Osteoblast (primary cell): ENCODE data around the gene NPLOC4. TPM values are rescaled to one million over a fixed set of nuclear protein-coding genes. Genes with fewer than 3 reads are reported as not detected.

Source experiments
- DNase-seq: peaks from one replicate; pipeline ENCODE4 v3.0.0; 2011; ENCODE audit warnings: low spot score, mixed read lengths; ENCODE audit not compliant: insufficient read length; ENCODE audit errors: missing footprints
- H2AFZ ChIP-seq: 2 replicates; pipeline ENCODE4 v1.6.0; 2011; ENCODE audit warnings: mild to moderate bottlenecking, low read length
- H3K27ac ChIP-seq: 2 replicates; pipeline ENCODE4 v1.5.1; 2011; ENCODE audit warnings: mild to moderate bottlenecking, low read depth, low read length, moderate library complexity
- H3K27me3 ChIP-seq: 2 replicates; pipeline ENCODE4 v1.6.0; 2012; ENCODE audit warnings: mild to moderate bottlenecking, control low read depth, inconsistent platforms, low read length, moderate library complexity; ENCODE audit not compliant: insufficient read depth
- H3K36me3 ChIP-seq: 2 replicates; pipeline ENCODE4 v1.5.1; 2011; ENCODE audit warnings: mild to moderate bottlenecking, low read length, control low read depth, moderate library complexity; ENCODE audit not compliant: insufficient read depth
- H3K4me1 ChIP-seq: 2 replicates; pipeline ENCODE4 v1.5.1; 2011; ENCODE audit warnings: mild to moderate bottlenecking, low read length, control low read depth, moderate library complexity; ENCODE audit not compliant: insufficient read depth
- H3K4me2 ChIP-seq: 2 replicates; pipeline ENCODE4 v1.6.0; 2011; ENCODE audit warnings: mild to moderate bottlenecking, low read length; ENCODE audit not compliant: insufficient read depth
- H3K4me3 ChIP-seq: fragments of 200-600 bp; sonication (generic); 3 replicates; pipeline ENCODE4 v1.5.1; 2012; ENCODE audit warnings: mild to moderate bottlenecking, low read length, inconsistent platforms; ENCODE audit not compliant: insufficient read depth
- H3K79me2 ChIP-seq: 2 replicates; pipeline ENCODE4 v1.6.0; 2012; ENCODE audit warnings: mild to moderate bottlenecking, low read length, control low read depth, inconsistent platforms; ENCODE audit not compliant: insufficient read depth
- H3K9me3 ChIP-seq: 2 replicates; pipeline ENCODE4 v1.5.1; 2011; ENCODE audit warnings: low read depth, low read length, control low read depth
- H4K20me1 ChIP-seq: 2 replicates; pipeline ENCODE4 v1.6.0; 2012; ENCODE audit warnings: mild to moderate bottlenecking, low read length, control low read depth; ENCODE audit not compliant: insufficient read depth
- total RNA-seq: library from RNA; depleted of rRNA; stranded (reverse); fragments of >200 nt; gene quantifications from 2 replicates; pipeline ENCODE4 v1.2.3, GENCODE V29; 2012
- TF ChIP-seq, protein P1 (sequence below): IDR thresholded peaks from 2 replicates; pipeline ENCODE4 v1.5.1; 2011; ENCODE audit warnings: mild to moderate bottlenecking, low read depth, low read length, moderate library complexity; ENCODE audit errors: extremely low read depth

NPLOC4 gene
- total RNA-seq, 1 donor = 118 TPM

DNA sequence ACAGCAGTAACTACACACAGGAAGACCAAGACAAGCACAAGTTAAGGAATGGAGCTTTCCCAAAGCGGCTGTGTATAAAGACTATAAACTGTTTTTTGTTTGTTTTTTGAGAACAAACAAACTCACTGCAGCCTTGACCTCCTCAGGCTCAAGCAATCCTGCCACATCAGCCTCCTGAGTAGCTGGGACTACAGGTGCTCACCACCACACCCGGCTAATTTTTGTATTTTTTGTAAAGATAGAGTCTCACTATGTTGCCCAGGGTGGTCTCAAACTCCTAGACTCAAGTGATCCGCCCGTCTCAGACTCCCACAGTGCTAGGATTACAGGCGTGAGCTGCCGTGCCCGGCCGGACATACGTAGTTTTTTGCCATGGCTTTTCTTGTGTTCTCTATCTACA lies 23.5 kb upstream of the NPLOC4 start:
- Histone ChIP-seq H3K4me3 (no peak overlapping the region), H3K36me3 (peaks cover 10% of the 10 kb centered on the region), H3K4me2 (no peak overlapping the region), H3K79me2 (peaks cover 5% of the 10 kb centered on the region), H3K27ac (no peak overlapping the region), H3K9me3 (no peaks in the 10 kb centered on the region), H2AFZ (no peak overlapping the region), H4K20me1 (no peaks in the 10 kb centered on the region), H3K27me3 (no peaks in the 10 kb centered on the region), H3K4me1 (peaks cover 2% of the 10 kb centered on the region)
- TF ChIP-seq, protein P1, sequence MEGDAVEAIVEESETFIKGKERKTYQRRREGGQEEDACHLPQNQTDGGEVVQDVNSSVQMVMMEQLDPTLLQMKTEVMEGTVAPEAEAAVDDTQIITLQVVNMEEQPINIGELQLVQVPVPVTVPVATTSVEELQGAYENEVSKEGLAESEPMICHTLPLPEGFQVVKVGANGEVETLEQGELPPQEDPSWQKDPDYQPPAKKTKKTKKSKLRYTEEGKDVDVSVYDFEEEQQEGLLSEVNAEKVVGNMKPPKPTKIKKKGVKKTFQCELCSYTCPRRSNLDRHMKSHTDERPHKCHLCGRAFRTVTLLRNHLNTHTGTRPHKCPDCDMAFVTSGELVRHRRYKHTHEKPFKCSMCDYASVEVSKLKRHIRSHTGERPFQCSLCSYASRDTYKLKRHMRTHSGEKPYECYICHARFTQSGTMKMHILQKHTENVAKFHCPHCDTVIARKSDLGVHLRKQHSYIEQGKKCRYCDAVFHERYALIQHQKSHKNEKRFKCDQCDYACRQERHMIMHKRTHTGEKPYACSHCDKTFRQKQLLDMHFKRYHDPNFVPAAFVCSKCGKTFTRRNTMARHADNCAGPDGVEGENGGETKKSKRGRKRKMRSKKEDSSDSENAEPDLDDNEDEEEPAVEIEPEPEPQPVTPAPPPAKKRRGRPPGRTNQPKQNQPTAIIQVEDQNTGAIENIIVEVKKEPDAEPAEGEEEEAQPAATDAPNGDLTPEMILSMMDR = no peak
- no peak for DNase-seq

DNA sequence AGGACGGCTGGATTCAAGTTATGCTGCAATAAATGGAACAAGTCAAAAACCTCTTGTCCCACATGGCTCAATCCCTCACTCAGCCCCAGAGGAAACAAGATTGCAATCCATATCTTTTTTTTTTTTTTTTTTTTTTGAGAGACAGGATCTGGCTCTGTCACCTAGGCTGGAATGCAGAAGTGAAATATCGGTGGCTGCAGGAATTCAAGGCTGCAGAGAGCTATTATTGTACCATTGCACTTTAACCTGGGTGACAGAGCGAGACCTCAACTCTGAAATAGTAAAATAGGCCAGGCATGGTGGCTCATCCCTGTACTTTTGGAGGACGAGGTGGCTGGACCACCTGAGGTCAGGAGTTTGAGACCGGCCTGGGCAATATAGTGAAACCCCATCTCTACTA lies 22.1 kb upstream of the NPLOC4 start:
- Histone ChIP-seq H3K4me3 (no peak overlapping the region), H3K27me3 (no peaks in the 10 kb centered on the region), H3K4me2 (no peak overlapping the region), H3K9me3 (no peaks in the 10 kb centered on the region), H3K27ac (no peak overlapping the region), H3K79me2 (no peaks in the 10 kb centered on the region), H3K4me1 (no peaks in the 10 kb centered on the region), H3K36me3 (peaks cover 1% of the 10 kb centered on the region), H2AFZ (no peak overlapping the region), H4K20me1 (no peaks in the 10 kb centered on the region)
- TF ChIP-seq, protein P1 = no peak
- peak; percentile 66 for DNase-seq

DNA sequence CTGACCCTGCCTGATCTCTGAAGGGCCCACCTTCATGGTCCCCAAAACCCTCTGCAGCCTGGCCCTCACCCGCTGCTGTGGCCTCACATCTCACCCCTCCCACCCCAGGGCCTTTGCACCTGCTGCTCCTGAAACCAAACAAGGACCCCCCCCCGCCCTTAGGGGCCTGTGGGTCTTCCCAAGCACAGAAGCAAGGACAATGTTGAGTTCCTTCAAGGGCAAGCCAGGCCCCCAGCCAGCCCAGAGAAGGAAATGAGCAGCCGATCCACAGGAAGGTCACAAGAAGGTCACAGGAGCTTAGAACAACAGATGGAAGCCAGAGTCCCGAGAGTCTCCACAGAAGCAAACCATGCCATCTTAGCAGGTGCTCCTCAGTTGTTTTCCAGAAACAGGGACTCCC lies 19.9 kb upstream of the NPLOC4 start:
- H3K4me1 ChIP-seq = no peaks in the 10 kb centered on the region
- H3K79me2 ChIP-seq = no peaks in the 10 kb centered on the region
- no peaks in the 10 kb centered on the region for H3K27me3 ChIP-seq
- H3K27ac ChIP-seq = no peak overlapping the region
- no peak overlapping the region for H3K4me2 ChIP-seq
- DNase-seq = peak; percentile 62
- H2AFZ ChIP-seq = no peak overlapping the region
- H3K36me3 ChIP-seq = no peaks in the 10 kb centered on the region
- TF ChIP-seq, protein P1 = no peak
- no peaks in the 10 kb centered on the region for H3K9me3 ChIP-seq
- no peak overlapping the region for H3K4me3 ChIP-seq
- no peaks in the 10 kb centered on the region for H4K20me1 ChIP-seq

DNA sequence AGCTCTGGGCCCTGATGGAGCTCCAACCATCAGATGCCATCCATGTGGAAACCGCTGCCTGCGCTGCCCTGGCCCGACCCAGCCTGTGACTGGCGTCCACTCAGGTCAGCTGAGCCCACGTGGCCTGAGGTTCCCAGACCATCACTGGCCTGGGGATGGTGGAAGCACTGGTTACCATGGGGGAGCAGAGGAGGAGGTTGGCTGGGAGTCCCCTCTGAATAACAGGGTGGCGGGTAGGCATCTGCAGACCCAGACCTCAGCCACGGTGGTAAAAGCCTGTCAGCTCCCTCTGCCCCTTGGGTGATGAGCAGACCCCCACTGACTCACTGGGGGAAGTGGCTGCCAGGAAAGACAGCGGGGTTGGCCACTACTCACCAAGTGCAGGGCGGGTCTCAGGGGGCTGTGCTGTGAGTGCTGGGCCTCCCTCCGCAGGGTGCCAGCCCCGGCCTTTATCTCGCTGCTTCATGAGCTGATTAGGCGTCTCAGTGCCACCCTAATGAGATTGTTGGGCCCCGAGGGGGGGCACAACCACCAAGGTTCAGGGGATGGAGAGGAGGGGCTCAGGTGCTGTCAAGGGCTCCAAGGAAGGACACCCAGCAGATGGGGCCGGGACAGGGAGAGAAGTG lies 19.3 kb upstream of the NPLOC4 start, which contains the start of gene PDE6G:
Gene PDE6G (minus strand): TSS at position 425 of the 626 bp plus-strand sequence. CDS start 3,237 bp downstream, outside the sequence.
- Histone ChIP-seq H3K36me3 (no peaks in the 10 kb centered on the region), H3K27me3 (no peaks in the 10 kb centered on the region), H3K4me1 (no peaks in the 10 kb centered on the region), H3K4me3 (no peak within 1 kb of the TSS), H3K27ac (no peak within 1 kb of the TSS), H2AFZ (no peak within 1 kb of the TSS), H4K20me1 (no peaks in the 10 kb centered on the region), H3K4me2 (no peak within 1 kb of the TSS), H3K9me3 (no peaks in the 10 kb centered on the region), H3K79me2 (no peaks in the 10 kb centered on the region)
- DNase-seq = peak; percentile 46
- TF ChIP-seq, protein P1 = no peak
